Activated T-cell treated with anti-CD3 and anti-CD28 coated beads for 4 hours (primary cell): ENCODE results near the gene SNX33.

Experiments used
- DNase-seq: peaks from one replicate; pipeline ENCODE4 v3.0.0-alpha.2; 2020

The SNX33 gene

GRCh38 chr15:75644376-75644775, 3.3 kb upstream of the SNX33 start:
- no peak for DNase-seq

GRCh38 chr15:75646112-75646943, 1.4 kb upstream of the SNX33 start:
- no peak for DNase-seq

GRCh38 chr15:75646944-75647364, 758 bp upstream of the SNX33 start:
- no peak for DNase-seq

DNA sequence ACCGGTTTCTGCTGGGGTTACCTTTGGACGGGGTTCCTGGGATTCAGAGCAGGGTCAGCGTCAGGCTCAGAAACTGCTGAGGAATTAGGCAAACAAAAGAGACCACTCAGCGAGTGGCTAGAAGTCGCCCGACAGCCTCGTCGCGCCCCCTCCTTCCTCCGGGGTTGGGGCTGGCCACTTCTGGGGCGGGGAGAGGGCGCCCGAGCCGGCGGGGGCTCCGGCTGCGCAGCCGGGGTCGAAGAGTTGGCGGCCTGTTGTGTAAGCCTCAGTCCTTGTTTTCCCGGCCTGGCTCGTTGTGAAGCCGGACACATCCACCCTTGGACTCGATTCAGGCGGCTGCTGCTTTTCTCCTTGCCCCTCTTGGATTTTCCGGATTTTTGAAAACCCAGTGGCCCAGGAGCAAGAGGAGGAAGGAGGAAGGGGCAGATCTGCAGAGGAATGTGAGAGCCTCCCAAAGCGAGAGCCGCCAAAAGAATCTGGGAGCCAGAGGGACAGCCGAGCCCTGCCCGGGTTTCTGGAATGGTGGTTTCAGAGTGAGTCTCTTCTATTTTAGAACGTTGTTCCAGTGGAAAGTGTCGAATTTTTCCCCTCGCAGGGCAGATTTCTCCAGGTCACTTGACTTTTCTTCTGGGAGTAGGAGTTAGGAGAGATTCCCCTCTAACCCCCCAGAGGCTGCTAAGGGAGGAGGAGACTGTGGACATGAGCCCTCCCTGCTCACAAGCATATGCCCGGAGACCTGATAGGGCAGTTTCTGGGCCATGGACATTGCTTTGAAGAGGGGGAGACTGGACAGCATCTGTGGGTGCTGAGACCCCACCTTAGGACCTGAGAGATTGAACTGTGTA, 666 bp downstream of the SNX33 start:
- no peak for DNase-seq

- DNase-seq = no peak
These were observed 1.5 kb downstream of the SNX33 start for GRCh38 chr15:75649045-75649761.

GRCh38 chr15:75649848-75650247, 2.1 kb downstream of the SNX33 start:
- no peak for DNase-seq

DNA sequence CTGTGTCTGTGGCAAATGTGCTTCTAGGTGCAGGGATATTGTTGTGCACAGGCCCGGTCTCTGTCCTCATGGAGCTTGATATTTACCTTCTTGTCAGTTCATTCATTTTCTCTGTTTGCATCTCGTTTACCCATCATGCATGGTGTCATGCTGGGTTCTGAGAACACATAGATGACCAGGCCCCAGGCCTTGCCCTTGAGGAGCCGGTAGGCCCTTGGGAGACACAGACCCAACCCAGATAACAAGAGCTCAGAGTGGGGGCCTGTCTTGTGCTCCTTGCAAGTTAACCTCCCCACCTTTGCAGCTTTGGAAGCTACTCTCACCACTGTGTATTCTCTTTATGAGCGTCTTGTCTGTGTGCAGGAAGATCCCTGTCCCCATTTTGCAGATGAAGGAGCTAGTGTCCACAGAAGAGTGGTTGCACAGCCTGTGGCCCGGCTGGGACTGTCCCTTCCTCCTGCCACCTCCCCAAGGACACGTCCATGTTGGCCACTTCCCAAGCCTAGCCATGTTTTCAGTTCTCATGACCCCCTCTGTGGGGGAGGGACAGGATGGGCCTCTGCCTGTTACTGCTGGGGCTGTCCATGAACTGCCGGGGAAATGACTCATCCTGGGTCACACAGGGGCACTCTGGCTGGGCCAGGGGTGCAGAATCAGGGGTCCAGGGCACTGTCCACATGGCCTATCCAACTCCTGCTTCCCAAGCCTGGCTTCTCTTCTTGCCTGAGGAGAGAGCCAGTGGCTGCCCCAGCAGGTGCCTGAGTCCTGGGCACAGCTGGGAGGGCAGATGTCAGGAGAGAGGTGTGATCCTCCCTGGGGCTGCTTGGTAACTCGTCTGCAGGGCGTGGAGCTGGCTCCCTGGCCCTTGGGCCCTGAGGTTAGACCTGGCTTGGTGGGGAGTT, 3.4 kb downstream of the SNX33 start:
- no peak for DNase-seq

GRCh38 chr15:75651810-75652543, 4.3 kb downstream of the SNX33 start:
- DNase-seq = no peak

GRCh38 chr15:75653347-75653913, 5.7 kb downstream of the SNX33 start:
- no peak for DNase-seq

DNA sequence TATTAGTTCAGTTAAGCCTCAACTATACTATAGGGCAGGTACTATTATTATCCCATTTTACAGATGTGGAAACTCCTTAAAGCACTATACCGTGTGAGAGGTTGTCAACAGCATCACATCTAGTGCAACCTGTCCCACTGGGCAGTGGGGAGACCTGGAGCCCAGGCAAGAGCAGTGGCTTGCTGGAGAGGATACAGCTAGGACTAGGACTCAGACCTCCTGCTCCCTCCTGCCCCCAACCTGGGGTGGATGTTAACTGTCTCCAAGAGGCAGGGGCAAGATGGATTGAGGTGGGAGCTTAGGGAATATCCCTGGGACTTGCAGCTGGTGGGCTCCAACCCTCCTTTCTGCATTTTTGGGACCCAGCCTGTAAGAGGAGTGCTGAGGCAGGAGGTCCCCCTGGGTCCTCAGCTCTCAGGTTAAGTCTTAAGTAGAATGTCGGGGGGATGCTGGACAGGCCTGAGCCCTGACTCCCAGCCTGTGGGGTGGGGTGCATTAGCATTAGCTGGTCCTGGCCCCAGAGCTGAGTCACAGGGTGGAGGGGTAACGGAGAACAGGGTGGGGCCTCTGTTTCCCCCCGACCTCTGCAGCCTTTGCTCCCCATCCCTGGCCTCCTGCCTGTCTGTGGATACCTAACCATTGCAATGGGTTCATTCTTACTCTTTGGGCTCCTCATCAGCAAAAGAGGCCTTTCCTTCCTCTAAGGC, 6.6 kb downstream of the SNX33 start:
- DNase-seq = no peak

DNA sequence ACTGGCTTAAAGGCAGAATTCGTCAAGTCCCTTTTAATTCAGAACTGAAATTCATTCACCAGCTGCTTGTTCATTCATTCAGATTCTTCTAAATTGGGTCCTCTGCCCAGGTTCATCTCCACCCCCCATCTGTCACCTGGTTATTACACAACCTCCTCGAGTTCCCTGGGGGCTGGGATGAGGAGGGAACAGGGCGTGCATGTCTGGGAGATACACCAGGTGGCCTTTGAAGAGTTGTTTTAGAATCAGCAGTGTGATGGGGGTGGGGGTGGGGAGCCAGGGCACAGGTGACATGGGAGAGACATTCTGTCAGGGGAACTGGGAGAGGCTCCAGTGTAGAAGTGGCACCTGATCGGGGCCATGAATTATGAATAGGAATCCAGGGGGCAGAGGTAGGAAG, 8.2 kb downstream of the SNX33 start:
- no peak for DNase-seq

DNA sequence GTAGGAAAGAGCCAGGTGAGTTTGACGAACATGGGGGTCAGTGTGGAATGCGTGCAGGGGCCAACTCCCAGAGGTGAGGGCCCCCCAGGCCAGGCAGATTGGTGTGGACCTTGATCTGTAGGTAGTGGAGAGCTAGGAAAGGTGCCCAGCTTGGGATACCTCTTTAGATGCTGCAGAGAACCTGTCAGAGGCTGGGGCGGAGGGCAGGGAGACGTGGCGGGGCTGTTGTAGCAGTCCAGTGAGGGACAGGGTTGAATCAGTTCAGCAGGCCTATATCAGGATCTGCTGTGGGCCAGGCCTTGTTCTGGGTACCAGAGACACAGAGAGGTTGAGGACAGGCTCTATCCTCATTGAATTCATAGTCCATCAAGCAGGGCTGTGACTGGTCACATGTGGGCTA, 8.6 kb downstream of the SNX33 start:
- no peak for DNase-seq

GRCh38 chr15:75656813-75657212, 9.1 kb downstream of the SNX33 start:
- DNase-seq = no peak

DNA sequence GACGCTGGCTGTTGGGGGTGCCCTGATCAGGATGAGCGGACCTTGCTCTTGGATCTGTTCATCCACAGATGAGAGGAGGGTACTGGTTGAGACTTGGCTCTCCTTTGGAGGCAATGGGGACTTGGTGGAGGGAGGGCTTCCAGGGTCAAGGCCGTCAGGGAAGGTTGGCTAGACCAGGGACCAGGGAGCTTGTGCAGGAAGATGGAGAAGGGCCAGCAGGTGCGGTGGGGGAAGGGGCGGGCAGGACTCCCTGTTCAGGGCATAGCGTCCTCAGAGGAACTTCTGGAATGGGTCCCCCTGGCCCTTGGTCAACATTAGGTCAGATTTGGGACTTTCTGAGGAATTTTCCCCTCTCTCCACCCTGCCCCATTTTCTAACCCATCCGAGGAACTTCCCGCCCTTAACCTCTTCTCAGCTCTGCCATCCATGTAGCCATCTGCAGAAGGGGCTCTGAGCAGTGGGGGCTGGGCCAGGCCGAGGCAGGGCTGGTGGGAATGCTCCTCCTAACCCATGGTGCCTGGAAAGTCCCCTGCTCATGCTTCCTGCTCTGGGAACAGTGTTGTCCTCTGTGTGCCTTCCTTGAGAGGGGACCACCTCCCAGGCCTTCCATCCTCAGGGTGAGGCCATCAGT, 11.5 kb downstream of the SNX33 start:
- DNase-seq = no peak

DNA sequence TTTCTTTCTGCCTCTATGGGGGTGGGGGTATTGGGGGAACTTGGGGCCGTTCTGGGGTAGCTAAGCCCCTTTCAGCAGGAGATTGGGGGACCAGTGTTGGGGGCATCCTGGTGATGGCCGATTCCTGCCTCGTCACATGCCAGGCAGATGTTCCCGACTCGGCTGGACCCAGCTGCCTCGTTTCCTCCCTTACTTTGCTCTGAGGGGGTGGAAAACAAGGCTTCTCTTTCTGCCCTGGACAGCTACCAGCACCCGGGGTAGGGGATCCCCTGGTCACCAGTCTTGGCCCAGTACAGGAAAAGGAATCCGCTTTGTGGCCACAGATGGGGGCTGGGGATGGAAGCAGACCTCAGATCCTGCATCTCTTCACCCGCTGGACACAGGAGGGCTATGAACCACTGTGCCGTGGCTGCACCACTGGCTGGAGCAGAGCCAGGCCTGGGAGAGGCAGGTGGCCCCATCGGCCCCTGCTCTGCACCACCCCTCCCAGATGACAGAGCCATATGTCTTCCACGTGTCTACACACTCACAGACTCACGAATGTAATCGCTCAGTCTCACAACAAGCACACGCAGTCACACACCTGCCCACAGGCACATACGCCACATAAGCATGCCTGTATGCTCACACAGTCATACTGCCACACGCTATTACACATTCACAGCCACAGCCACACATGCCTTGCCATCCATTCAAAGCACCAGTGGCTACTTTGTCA, 12.4 kb downstream of the SNX33 start:
- DNase-seq = no peak

DNA sequence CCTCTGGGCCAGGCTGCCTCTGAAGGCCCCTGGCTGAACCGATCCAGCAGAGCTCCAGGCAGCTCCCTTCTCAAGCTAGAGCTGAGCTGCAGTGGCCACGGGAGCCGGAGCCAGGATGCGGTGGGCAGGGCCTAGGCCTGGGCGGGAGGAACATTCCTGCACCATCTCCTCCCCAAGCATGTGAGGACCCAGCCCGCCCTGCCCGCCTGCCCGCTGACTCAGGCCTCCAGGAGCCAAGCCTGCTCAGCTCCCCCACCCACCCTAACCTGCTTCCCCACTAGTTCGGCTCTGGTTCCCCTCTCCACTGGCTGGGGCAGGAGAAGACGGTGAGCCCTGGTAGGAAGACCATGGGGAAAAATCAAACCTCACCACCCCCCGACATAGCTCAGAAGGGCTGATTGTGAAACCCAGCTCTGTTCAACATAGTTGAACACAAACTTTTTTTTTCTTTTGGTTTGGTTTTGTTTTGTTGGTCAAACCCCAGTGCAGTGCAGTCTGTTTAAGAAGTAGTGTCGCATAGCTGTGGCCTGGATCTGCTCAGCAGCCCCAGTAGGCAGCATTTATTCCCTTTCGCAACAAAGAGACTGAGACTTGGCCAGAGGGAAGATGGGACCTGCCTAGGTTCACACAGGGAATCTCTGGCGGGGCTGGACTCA, 13.5 kb downstream of the SNX33 start:
- DNase-seq = no peak

- no peak for DNase-seq
These were observed 14.0 kb downstream of the SNX33 start for GRCh38 chr15:75661756-75662140.

DNA sequence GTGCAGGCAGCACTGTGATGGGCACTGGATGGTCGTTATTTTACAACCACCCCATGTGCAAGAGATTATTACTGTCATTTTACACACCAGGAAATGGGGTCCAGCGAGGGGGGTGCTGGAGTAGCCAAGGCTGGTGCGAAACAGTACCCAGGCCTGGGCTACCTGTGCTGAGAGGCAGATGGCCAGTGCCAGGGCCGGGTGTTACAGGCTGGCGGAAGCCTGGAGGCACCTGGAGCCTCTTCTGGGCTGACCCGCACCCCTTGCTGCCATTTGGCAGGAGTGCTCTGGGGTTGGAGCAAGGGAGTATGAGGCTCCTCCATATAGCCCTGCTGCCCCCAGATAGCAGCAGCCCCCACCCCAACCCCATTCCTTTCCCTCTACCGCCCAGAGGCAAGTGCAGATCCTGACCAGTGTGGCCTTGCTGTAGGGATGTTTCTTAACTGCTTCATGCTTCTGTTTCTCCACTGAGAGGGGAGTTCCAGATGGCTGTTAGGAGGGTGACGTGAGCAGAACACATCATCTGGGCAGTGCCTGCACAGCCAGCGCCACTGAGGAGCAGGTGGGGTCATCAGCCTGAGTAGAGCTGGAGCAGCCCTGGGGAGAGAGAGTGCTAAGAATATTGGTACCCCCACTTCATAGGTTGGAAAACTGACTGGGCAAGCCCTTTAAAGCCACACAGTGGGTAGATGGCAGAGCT, 15.3 kb downstream of the SNX33 start:
- DNase-seq = no peak
